ENCODE measurements around the gene AATK.
A peak's percentile ranks its signal among the peaks of the same experiment; 100 is the strongest.

The AATK gene, protein sequence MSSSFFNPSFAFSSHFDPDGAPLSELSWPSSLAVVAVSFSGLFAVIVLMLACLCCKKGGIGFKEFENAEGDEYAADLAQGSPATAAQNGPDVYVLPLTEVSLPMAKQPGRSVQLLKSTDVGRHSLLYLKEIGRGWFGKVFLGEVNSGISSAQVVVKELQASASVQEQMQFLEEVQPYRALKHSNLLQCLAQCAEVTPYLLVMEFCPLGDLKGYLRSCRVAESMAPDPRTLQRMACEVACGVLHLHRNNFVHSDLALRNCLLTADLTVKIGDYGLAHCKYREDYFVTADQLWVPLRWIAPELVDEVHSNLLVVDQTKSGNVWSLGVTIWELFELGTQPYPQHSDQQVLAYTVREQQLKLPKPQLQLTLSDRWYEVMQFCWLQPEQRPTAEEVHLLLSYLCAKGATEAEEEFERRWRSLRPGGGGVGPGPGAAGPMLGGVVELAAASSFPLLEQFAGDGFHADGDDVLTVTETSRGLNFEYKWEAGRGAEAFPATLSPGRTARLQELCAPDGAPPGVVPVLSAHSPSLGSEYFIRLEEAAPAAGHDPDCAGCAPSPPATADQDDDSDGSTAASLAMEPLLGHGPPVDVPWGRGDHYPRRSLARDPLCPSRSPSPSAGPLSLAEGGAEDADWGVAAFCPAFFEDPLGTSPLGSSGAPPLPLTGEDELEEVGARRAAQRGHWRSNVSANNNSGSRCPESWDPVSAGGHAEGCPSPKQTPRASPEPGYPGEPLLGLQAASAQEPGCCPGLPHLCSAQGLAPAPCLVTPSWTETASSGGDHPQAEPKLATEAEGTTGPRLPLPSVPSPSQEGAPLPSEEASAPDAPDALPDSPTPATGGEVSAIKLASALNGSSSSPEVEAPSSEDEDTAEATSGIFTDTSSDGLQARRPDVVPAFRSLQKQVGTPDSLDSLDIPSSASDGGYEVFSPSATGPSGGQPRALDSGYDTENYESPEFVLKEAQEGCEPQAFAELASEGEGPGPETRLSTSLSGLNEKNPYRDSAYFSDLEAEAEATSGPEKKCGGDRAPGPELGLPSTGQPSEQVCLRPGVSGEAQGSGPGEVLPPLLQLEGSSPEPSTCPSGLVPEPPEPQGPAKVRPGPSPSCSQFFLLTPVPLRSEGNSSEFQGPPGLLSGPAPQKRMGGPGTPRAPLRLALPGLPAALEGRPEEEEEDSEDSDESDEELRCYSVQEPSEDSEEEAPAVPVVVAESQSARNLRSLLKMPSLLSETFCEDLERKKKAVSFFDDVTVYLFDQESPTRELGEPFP (N-terminal part only)

DNA sequence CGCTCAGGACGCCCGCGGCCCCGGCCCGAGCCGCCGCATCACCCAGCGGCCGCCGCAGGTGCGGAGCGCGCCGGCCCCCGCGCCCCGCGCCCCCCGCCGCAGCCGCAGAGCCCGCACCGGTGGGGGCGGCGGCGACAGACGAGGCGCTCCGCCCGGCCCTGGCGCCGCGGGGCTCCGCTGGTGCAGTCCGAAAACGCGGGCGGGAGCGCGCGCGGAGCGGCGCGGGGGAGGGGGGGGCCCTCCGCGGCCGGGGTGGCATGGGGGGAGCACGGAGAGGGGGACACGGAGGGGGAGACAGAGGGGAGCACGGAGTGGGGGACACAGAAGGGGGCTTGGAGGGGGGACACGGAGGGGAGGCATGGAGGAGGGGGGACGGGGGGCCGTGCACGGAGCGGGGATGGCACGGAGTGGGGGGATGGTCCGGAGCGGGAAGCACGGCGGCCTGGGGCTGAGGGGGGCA, at the start of gene AATK:
TSS of gene AATK (minus strand) at position 189 of the 460 bp plus-strand sequence. CDS start 229 bp downstream, outside the sequence.
- DNase-seq (ENCODE audit: low spot score), result peak; percentile 83

DNA sequence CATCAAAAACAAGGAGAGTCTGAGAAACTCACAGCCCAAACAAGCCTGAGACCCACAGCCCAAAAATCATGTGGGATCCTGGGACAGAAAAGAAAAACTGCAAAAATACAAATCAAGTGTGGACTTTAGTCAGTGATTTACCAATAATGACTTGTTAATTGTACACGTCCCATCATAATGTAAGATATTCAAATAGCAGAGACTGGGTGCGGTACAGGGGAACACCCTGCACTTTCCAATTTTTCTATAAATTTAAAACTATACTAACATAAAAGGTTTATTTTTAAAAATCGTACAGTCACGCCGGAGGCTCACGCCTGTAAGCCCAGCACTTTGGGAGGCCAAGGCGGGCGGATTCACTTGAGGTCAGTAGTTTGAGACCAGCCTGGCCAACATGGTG, 48.0 kb upstream of the AATK start:
- DNase-seq (ENCODE audit: low spot score), result no peak

DNA sequence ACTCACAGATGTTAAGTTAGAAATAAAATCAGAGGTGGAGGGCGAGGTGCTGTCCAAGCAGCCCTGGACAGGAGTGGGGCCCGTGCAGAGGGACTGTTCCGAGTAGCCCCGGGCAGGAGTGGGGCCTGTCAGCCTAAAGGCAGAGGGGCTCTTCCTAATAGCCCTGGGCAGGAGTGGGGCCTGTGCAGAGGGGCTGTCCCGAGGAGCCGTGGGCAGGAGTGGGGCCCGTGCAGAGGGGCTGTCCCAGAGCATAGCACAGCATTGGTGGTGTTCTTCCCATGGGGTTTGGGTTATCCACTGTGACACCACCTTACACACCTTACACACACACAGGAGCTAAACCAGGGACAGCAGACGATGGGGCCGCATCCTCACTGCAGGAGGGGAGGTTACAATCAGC, 46.3 kb upstream of the AATK start:
- no peak for DNase-seq (ENCODE audit: low spot score)

DNA sequence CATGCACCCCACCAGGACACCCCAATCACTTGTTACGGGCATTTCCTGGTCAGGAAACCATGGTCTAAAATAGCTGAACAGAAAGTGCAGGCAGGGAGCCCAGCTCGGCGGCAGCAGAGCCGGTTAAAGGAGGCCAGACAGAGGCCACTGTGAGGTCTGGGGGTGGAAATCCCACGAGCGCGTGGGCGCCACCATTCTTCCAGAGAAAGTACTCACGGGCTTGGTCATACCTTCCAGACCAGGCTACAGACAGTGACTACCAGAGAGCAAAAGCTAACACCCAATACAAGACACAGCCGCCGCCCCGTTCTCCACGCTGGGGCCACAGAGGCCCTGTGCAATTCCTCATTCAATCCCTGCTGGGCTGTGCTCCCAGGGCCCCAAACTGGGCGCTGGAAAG, 44.8 kb upstream of the AATK start:
- DNase-seq (ENCODE audit: low spot score), result no peak

DNA sequence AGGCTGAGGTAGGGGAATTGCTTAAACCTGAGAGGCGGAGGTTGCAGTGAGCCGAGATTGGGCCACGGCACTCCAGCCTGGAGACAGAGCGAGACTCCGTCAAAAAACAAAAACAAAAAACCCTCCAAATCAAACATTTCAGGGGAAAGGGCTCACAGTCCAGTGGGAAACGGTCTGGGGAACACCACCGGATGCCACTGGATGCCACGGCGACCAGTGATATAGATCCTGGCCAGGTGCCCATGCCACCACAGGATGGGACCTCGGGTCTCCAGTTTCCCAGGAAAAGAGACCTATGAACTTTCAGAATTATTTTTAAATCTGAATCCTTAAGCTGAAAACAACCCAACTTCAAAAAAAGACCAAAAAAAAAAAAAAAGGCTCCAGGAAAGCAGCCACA, 44.4 kb upstream of the AATK start:
- DNase-seq (ENCODE audit: low spot score), result no peak

DNA sequence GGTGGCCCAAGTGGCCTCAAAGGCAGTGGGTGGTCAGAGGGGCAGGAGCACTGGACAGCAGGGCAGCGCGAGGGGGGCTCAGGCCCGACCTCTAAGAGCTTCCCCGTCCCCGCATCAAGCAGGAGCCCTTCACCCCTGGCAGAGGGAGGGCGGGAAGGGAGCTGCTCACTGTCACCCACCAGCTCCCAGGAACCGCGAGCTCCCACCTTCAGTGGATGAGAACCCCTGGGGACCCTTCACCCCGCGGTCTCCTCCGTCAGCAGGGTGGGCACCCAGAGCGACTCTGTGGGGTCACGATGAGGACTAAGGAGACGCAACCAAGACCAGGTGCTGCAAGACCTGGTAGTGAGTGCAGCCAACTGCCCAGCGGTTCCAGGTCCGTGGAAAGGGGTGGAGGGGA, 43.1 kb upstream of the AATK start:
- no peak for DNase-seq (ENCODE audit: low spot score)

DNA sequence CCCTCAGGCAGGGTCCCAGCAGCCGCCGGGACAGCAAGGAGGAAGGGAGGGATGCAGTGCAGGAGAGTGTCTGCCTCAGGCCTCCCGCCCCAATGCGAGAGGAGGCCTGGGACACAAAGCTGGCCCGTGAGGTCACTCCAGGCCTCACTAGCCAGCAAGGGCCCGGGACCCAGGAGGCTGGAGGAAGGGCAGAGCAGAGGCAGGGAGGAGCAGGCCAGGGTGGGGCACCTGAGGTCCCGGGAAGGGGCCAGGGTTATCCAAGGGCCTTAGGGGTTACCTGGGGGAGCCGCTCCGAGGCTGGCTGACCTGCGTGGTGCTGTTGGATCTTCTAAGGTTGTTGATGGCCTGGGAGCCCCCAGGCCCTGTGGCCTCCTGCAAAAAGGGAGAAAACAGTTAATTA, 42.6 kb upstream of the AATK start:
- DNase-seq (ENCODE audit: low spot score), result no peak

DNA sequence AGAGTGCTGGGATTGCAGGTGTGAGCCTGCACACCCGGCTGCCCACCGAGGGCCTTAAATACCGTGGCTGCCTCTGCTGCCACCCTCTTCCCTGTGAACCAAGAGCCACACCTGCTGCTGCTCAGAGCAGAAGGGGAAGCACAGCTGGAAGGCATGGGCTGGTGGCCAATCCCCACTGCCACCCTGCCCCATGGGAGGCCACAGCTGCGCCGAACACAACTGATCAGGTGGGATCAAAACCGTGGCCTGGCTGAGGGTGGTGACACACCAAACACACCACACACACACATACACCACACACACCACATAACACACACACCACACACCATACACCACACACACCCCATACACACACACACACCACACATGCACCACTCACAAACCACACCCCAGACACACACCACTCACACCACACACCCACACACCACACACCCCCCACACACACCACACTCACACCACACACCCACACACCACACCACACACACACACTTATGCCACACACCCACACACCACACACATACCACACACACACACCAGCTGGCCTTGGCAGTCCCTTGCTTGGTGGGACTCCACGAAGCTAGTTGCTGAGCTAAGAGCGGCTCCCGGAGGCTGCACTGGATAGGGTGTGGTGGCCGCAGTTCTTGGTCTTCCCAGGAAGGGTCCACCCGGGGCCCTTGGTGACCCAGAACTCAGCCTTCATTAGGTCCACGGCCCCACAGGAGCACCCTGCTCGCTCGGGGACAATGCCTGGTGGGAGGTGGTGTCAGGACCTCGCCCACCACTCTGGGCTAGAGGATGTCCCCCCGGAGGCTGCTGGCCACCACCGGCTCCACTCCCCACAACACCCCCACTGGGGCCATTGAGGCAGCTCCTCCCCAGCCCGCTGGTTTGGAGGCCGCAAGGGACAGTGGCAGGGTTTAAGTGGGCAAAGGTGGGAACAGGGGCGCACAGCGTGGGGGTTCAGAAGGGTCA, 41.9 kb upstream of the AATK start:
- no peak for DNase-seq (ENCODE audit: low spot score)

DNA sequence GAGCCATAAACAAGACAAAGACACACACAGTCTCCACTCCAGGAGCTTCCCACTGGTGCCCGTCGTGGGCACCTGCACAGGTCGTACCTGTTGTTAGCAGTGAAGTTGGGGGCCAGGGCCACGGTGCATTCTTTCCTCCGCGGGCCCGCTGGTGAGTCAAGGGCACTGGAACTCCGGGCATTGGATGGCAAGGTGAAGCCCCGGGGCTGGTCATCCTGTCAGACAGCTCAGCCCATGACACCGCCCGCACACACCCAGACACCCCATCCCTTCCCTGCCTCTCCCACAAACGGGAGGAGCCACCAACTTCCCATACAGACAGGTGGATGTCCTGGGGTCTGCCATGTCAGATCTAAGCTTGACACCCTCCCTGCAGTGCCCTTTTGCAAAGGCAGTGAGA, 40.6 kb upstream of the AATK start:
- no peak for DNase-seq (ENCODE audit: low spot score)

DNA sequence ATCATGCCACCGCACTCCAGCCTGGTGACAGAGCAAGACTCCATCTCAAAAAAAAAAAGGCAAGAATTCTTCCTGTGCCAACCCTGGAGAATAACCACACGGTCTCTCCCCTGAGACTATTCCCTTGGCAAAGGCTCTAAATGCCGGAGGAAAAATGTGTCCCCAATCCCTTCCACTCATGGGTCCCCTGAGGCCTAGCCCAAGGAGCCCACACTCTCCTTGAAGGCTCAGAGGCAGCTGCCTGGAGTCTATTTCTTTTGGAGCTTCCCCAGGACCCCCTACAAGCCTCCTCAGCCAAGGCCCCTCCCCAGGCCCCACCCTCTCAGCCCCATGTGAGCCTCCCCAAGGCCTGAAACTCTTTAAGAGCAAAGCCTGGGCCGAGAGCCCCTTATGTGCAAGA, 40.1 kb upstream of the AATK start:
- peak; percentile 75 for DNase-seq (ENCODE audit: low spot score)

DNA sequence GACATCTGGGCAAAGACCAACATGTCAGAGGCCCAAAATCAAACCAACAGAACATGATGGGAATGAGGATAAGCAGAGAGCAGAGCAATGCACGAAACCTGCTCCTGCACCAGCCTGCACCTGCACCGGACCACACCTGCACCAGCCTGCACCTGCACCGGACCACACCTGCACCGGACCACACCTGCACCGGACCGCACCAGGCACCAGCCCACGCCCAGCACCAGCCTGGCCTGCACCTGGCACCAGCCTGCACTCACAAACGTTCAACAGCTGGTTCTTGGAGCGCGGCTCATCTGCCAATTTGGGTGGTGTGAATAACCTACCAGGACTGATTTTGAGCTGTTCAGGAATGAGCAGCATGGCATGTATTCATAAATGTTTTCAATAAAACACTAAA, 38.6 kb upstream of the AATK start:
- no peak for DNase-seq (ENCODE audit: low spot score)

DNA sequence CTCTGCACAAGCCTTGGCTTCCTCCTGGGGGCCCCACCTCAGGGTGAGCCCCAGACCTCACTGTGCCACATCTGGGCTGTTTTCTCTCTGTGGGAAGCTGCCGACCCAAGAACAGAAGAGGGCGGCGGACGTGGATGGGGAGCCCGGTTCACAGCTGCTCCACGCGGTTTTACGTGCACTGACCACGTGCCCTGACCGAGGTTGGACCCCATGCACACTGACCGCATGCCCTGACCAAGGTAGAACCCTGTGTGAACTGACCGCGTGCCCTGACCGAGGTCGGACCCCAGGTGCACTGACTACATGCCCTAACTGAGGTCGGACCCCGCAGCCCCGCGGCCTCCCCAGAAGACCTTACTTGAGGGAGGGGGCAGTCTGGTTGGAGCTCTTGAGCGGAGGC, 37.1 kb upstream of the AATK start:
- DNase-seq (ENCODE audit: low spot score), result no peak

DNA sequence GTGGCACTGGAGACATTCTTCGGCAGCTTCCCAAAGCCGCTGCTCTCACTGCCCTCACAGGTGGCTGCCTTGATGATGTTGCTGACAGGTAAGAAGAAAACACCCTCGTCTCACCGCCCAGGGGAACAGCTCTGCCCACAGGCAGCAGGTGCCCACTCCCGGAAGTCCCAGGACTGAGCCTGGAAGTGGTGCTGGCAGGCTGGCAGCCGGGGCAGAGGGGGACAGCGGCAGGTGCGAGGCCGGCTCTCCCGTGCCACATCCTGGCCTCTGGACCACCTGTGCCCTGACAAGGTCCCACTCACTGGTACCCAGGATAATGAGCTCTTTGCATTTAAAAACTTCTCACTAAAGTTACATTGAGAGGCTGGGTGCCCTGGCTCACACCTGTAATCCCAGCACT, 36.3 kb upstream of the AATK start:
- no peak for DNase-seq (ENCODE audit: low spot score)

DNA sequence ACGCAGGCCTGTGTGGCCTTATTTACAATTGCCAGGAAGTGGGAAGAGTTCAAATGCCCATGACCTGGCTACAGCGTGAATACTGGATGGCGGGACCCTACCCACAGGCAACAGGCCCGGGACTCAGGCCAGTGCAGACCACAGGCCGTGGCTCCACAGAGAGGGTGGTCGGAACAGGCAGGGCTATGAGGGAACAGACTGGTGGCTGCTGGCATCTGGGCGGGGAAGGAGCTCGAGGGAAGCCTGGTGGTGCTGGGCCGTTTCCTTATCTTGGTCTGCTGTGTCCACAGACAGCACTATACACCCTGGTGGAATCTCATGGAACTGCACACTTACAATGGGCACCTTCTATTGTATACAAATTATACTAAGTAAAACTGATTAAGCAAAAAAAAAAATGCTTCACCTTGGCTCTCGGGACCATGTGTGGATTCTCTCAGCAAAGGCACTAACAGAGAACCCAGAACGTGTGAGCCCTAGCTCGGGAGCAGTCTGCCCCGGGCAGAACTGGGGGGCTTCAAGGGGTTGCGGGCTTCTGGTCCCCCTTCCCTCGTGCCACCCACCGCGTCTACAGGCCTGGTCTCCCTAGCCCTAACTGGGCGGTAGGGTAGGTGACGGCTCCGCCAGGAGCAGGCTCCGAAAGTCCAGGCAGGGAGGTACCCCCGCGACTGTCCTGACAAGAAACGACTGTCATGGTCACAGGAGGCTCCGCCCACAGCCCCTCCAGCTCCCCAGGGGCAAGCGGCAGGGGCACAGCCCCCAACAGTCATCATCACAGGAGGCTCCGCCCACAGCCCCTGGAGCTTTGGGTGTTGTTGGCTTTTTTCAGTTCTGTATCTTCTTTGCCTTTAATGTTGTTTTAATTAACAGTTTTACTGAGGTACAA, 34.9 kb upstream of the AATK start:
- DNase-seq (ENCODE audit: low spot score), result peak; percentile 90

DNA sequence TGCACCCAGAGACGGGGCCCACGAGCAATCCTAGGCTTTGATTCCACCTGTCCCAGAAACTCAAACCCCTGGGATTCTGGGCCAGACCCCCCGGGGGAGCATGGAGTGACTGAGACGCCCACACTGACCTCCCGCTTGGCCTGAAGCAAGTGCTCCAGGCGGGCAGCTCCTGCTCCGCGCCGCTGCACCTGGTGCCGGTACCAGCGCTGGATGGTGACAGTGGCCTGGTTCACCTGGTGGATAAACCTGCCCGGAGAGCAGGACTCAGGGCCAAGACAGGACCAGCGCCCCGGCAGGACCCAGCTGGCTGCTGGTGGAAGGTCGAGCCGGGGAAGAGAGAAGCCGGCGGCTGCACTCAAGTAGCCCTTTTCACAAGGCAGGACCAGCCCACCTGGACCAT, 34.2 kb upstream of the AATK start:
- DNase-seq (ENCODE audit: low spot score), result no peak

DNA sequence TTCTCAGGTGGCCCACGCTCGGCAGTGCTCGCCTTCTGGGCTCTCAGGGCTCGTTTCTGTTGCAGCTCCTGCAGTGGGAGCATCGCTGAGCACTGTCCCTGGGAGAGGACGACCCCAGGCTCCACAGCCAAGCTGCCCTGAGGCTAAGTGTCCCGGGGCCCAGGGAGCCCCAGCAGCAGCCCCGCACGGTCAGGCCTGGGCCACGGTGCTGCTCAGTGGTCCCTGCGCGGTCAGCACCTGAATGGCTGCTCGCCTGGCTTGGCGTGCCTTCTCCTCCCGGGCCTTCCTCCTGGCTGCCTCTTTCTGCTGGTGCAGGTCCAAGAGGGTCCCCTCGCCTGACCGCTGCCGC, 33.4 kb upstream of the AATK start:
- DNase-seq (ENCODE audit: low spot score), result no peak

DNA sequence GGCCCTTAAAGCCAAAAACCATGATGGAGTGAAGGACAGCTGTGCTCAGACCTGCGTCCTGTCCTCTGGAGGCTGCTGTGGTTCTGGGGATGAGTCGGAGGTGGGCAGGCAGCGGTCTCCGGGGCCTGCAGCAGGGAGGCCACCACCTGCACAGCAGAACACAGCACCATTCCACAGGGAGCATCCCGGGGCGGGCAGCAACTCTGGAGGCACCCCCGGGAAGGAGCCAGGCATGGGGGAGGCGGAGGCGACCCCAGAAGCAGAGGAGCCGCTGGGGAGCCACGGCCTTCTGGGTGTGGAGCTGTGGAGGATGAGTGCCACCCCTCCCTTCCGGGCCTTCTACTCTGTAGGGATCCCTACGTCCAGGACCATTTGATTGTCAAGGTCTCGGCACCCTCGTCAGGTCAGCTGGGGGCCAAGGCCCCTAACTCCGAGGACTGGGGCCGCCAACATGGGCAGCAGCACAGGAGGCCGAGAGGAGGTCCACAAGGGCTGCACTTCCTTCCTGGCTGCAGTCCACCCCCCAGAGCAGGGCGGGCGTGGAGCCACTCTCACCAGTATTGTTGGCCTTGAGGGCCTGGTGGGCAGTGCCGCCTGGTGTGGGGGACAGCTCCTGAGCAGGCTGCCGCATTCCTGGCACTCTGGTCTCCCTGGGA, 32.9 kb upstream of the AATK start:
- no peak for DNase-seq (ENCODE audit: low spot score)

DNA sequence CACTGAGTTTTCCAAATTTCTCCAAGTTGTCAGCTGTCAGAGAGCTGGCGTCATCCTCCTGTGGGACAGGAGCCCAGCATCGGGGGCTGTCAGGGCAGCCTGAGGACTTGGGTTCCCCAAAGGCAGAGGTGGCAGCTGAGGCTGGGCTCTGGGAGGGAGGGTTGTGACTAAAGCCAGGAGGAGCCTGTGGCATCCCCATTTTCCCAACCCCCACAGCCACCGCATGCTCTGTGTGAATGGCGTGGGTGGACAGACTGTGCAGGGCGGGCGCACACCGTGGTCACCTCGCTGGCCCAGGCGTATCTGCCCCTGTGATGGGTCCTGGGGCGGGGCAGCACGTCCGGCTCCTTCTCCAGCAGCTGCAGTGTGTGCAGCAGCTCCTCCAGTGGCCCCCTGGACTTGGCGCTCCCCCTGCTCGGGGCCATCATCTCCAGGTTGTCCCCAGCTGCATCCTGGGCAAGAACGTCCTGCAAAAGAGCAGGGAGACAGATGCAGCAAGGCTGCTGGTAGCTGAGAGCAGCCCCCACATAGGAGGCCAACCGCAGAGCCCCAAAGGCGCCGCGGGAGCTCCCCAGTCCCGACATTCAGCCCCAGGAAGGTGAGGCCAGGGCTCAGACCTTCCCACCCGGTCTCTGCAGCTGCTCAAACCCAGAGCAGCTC, 31.9 kb upstream of the AATK start:
- no peak for DNase-seq (ENCODE audit: low spot score)

DNA sequence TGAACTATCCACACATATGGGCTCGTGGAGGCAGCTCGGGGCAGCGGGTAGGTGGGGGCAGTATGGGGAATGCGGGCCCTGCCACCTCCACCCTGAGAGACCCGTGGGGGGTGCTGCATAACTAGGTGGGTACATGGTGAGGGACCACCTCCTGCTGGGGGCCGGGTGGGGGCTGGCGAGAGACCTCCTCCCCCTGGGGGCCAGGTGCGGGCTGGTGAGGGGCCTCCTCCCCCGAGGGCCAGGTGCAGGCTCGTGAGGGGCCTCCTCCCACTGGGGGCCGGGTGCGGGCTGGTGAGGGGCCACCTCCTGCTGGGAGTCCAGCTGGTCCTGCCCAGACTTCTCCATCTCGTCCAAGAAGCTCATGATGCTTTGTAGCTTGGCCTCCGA, 31.4 kb upstream of the AATK start:
- no peak for DNase-seq (ENCODE audit: low spot score)
